Neural crest cell (in vitro differentiated cells): ENCODE measurements around the gene GPX2. TPM values are rescaled to one million over a fixed set of nuclear protein-coding genes. Genes with fewer than 3 reads are reported as not detected.

Experiments used
- DNase-seq: peaks from one replicate; pipeline ENCODE4 v3.0.0; 2021; ENCODE audit warnings: low read depth, mixed read lengths, low spot score
- H3K27ac Mint-ChIP-seq: one replicate; pipeline ENCODE4 v1.8.0; 2021; ENCODE audit warnings: mild to moderate bottlenecking, mixed read lengths; ENCODE audit not compliant: unreplicated experiment
- H3K27me3 Mint-ChIP-seq: 2 replicates; pipeline ENCODE4 v1.8.0; 2021; ENCODE audit warnings: low read depth, mild to moderate bottlenecking, mixed read lengths
- H3K36me3 Mint-ChIP-seq: 2 replicates; pipeline ENCODE4 v1.8.0; 2021; ENCODE audit warnings: low read depth, mild to moderate bottlenecking, mixed read lengths
- H3K4me1 Mint-ChIP-seq: 2 replicates; pipeline ENCODE4 v1.8.0; 2021; ENCODE audit warnings: mixed read lengths
- H3K4me3 Mint-ChIP-seq: one replicate; pipeline ENCODE4 v1.8.0; 2021; ENCODE audit warnings: mild to moderate bottlenecking, mixed read lengths
- H3K9me3 Mint-ChIP-seq: 2 replicates; pipeline ENCODE4 v1.8.0; 2021; ENCODE audit warnings: mixed read lengths
- total RNA-seq: library from RNA; stranded (reverse); gene quantifications from 2 replicates; pipeline ENCODE4 v1.2.1, GENCODE V29; 2021
- TF ChIP-seq, protein P1 (sequence below): fragments of 200-600 bp; sonication (generic); conservative IDR thresholded peaks from 2 replicates; pipeline ENCODE4 v1.5.0; 2021; ENCODE audit warnings: antibody characterized with exemption, mild to moderate bottlenecking

Gene GPX2
- total RNA-seq, 1 donor from 2014 or later = not detected

- Mint-ChIP-seq H3K27ac (no peak overlapping the region), H3K4me1 (no peaks in the 10 kb centered on the region), H3K27me3 (no peaks in the 10 kb centered on the region), H3K4me3 (no peak overlapping the region), H3K9me3 (no peaks in the 10 kb centered on the region), H3K36me3 (no peaks in the 10 kb centered on the region)
- TF ChIP-seq, protein P1, sequence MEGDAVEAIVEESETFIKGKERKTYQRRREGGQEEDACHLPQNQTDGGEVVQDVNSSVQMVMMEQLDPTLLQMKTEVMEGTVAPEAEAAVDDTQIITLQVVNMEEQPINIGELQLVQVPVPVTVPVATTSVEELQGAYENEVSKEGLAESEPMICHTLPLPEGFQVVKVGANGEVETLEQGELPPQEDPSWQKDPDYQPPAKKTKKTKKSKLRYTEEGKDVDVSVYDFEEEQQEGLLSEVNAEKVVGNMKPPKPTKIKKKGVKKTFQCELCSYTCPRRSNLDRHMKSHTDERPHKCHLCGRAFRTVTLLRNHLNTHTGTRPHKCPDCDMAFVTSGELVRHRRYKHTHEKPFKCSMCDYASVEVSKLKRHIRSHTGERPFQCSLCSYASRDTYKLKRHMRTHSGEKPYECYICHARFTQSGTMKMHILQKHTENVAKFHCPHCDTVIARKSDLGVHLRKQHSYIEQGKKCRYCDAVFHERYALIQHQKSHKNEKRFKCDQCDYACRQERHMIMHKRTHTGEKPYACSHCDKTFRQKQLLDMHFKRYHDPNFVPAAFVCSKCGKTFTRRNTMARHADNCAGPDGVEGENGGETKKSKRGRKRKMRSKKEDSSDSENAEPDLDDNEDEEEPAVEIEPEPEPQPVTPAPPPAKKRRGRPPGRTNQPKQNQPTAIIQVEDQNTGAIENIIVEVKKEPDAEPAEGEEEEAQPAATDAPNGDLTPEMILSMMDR = no peak
- no peak for DNase-seq
These were observed 16.2 kb upstream of the GPX2 start for GRCh38 chr14:64958743-64959142.

GRCh38 chr14:64958201-64958600 lies 15.7 kb upstream of the GPX2 start:
- no peak overlapping the region for H3K4me3 Mint-ChIP-seq
- H3K4me1 Mint-ChIP-seq = no peaks in the 10 kb centered on the region
- no peaks in the 10 kb centered on the region for H3K36me3 Mint-ChIP-seq
- no peaks in the 10 kb centered on the region for H3K9me3 Mint-ChIP-seq
- TF ChIP-seq, protein P1 = no peak
- no peaks in the 10 kb centered on the region for H3K27me3 Mint-ChIP-seq
- H3K27ac Mint-ChIP-seq = no peak overlapping the region
- no peak for DNase-seq

DNA sequence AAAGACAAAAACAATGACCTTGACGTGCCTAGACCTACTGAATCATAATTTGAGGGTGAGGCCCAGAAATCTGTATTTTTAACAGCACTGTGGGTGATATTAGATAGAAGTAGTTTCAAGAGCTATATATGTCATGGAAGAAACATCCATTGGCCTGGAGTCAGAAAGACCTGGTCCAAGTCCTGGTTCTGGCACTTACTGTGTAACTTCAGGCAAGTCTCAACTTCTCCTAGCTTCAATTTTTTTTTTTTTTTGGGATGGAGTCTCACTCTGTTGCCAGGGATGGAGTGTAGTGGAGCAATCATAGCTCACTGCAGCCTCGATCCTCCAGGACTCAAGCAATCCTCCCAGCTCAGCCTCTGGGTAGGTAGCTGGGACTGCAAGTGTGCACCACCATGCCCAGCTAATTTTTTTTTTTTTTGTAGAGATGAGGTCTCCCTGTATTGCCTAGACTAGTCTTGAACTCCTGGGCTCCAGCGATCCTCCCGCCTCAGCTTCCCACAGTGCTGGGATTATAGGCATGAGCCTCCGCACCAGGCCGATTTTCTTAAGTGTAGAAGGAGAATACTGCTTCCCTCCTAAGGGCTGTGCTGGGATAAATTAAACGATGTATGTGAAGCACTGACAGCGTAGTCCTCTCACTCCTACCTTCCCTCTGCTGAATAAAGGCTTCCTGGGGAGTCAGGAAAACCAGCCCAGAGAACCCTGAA lies 14.3 kb upstream of the GPX2 start:
- Mint-ChIP-seq H3K9me3 (no peaks in the 10 kb centered on the region), H3K4me1 (no peaks in the 10 kb centered on the region), H3K4me3 (no peak overlapping the region), H3K27ac (peak overlapping the region; percentile 19), H3K27me3 (no peaks in the 10 kb centered on the region), H3K36me3 (no peaks in the 10 kb centered on the region)
- TF ChIP-seq, protein P1 = no peak
- DNase-seq = no peak

DNA sequence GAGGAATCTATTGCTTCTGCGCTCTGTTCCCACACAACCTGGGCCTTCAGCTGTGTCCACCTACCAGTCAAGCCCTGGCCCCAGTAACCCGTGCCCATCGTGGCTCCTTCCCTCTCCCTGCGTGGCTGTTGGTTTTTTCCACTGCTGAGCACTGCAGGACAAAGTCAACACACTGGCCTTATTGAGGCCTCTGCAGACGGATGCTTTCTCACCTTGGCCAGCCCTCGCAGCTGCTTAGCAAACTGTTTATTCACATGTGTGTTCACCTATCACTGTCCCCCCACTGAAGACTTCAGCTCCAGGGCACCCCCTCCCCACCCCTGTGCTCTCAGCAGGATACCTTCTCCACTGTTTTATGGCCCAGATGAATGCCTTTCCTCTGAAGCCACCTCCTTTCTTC lies 12.8 kb upstream of the GPX2 start:
- H3K27ac Mint-ChIP-seq = no peak overlapping the region
- no peaks in the 10 kb centered on the region for H3K9me3 Mint-ChIP-seq
- no peak overlapping the region for H3K4me3 Mint-ChIP-seq
- TF ChIP-seq, protein P1 = no peak
- no peaks in the 10 kb centered on the region for H3K36me3 Mint-ChIP-seq
- no peaks in the 10 kb centered on the region for H3K4me1 Mint-ChIP-seq
- DNase-seq = no peak
- H3K27me3 Mint-ChIP-seq = no peaks in the 10 kb centered on the region

DNA sequence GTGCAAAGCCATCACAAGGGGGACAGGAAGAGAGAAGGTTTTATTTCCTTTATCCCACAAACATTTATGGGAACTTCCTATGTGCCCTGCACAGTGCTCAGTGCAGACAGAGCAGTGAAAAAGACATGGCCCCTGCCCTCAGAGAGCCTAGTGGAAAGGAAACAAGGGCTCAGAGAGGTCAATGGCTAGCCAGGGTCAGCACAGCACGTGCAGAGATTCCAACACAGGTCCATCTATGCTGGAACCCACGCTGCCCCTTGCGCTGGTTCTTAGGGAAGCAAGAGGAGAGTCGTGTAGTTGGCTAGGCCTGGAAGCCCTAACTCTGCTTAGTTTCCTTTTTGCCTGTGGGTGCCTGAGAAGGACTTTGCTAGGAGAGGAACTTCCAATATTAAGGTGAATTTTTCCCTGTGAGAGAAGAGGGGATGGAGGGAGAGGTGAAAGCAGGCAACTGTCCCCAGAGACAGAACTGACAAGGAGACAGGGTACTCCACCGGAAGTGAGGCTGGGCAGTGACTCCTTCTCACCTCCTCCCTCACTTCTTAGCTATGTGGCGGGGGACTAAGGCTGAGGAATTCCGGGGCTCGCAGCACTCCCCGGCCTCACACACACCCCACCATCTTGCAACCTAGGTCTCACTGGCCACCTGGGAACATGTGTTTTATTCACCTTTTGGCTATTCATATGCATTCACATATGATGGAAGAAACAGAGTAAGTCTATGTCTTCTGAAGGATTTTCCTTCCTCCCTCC lies 12.1 kb upstream of the GPX2 start:
- Mint-ChIP-seq H3K4me3 (no peak overlapping the region), H3K4me1 (no peaks in the 10 kb centered on the region), H3K9me3 (no peaks in the 10 kb centered on the region), H3K36me3 (no peaks in the 10 kb centered on the region), H3K27me3 (no peaks in the 10 kb centered on the region), H3K27ac (no peak overlapping the region)
- TF ChIP-seq, protein P1 = no peak
- DNase-seq = no peak
